ENCODE results near the gene ZMYND8. TPM values are rescaled to one million over a fixed set of nuclear protein-coding genes. Genes with fewer than 3 reads are reported as not detected.
A peak's percentile ranks its signal among the peaks of the same experiment; 100 is the strongest.

Gene ZMYND8
- total RNA-seq, 4 donors from 2014 or later, result 32.2 to 78.9 (median 54.4) TPM

DNA sequence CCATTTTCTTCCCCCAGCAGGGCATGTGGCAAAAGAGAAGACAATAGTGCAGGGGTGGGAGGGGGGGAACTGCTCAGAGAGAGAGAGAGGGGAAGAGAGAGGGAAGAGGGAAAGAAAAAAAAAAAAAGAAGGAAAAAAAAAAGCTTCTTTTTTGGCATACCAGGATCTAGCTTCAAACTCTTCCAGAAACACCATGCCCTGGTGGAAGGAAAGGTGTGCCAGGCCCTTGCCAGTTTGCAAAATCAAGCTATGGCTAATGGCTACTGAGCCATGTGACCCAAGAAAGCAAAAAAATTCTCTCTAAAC, 326 bp downstream of the ZMYND8 start:
- Histone ChIP-seq H3K27ac (peak overlapping the region; percentile 86 to 100 (median 100)), H3K9me3 (no peaks in the 10 kb centered on the region), H3K4me3 (peak overlapping the region in 1 of 2 donors; percentile 40), H3K36me3 (no peaks in the 10 kb centered on the region), H3K4me1 (peaks cover 50 to 100% (median 84%) of the 10 kb centered on the region in 3 donors), H3K27me3 (no peaks in the 10 kb centered on the region)
- TF ChIP-seq POLR2A (IDR thresholded peaks at IDR 0.05) (no peak), CTCF (IDR thresholded peaks at IDR 0.05) (peak in 1 of 4 experiments; percentile 3)
- no peak for ATAC-seq

DNA sequence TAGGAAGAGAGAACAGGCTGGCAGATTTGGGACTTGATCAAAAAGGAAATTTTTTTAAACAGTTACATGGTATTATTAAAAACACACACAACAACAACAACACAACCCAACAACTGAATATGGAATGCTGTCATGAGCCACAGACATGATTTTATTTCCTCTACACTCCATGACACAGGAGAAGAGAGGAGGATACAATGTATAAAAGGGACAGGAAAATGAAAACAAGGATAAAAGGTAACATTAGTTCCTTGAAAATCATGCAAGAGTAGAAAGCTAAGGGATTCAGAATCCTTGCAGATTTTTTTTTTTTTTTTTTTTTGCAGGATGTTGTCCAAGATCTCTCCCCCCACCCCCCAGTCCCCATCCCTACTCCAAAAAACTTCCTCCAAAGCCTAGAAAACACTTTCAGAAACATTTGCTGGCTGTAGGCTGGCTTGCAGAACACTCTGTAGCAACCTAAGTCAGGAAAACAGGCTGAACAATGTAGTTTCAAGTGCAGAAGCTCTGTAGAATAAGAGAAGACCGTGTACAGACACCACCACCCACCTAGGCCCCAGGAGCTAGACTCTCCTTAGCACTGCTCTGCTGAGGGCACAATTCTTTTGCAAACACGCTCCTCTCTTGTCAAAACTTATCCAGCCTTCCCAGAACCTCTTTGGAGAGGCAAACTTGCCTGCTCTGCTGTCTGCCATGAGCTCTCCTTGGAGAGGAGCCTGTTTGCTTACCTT, 845 bp downstream of the ZMYND8 start:
- Histone ChIP-seq H3K4me1 (peaks cover 50 to 100% (median 79%) of the 10 kb centered on the region in 3 donors), H3K27me3 (no peaks in the 10 kb centered on the region), H3K4me3 (peak overlapping the region; percentile 13 to 40), H3K36me3 (no peaks in the 10 kb centered on the region), H3K9me3 (no peaks in the 10 kb centered on the region), H3K27ac (peak overlapping the region; percentile 86 to 100 (median 100))
- no peak for ATAC-seq
- TF ChIP-seq POLR2A (IDR thresholded peaks at IDR 0.05) (peak in 1 of 2 donors; percentile 10), POLR2AphosphoS5 (IDR thresholded peaks at IDR 0.05) (peak; percentile 53), EP300 (IDR thresholded peaks at IDR 0.05) (no peak)
- 0 to 33% methylated on average over 1 to 2 of the region's 2 CpGs for WGBS, 2 donors (ENCODE audit: low coverage in 1 of 2)

DNA sequence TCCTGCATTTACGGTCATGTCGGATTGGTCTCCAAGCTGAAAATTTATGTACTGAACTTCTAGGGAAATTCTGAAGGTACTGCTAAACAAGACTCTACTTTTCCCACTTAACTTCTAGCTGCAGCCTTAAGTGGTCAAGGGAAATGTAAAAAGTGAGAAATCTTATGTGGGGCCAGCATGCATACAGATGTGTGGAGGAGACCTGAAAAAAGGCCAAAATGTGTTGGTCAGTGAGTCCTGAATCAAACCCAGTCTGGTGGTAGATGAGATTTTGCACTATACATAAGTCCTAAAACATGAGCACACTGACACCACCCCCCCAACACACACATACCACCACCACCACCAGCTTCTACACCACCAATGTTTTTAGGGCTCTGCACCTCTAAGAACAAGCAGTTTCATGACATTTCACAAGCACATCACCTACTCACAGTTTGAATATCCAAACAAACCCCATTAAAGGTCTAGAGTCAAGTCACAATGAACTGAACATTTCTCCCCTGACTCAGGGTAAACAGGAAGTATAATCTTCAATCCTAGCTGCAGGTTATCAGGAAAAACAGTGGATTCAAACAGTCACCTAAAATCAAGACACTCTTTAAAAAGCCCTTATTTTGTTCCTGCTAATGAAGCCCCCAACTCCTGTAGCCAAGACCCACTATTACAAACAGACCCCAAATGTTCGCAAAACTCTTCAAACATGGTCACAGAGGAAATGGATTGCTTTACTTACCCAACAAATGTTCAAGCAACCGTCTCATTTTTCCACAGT, 1.6 kb downstream of the ZMYND8 start:
- H3K4me3 ChIP-seq, result peak overlapping the region; percentile 13 to 40
- peaks cover 48 to 100% (median 71%) of the 10 kb centered on the region in 3 donors for H3K4me1 ChIP-seq

GRCh38 chr20:47354464-47354713, 2.1 kb downstream of the ZMYND8 start:
- H3K4me1 ChIP-seq, result peaks cover 48 to 100% (median 66%) of the 10 kb centered on the region in 3 donors
- peak overlapping the region; percentile 86 to 100 (median 100) for H3K27ac ChIP-seq
- no peaks in the 10 kb centered on the region for H3K36me3 ChIP-seq
- WGBS, 2 donors (ENCODE audit: low coverage in 1 of 2), result 6 to 10% methylated on average over 2 of the region's 2 CpGs
- ATAC-seq, result no peak
- H3K4me3 ChIP-seq, result peak overlapping the region in 1 of 2 donors; percentile 40
- H3K27me3 ChIP-seq, result no peaks in the 10 kb centered on the region
- H3K9me3 ChIP-seq, result no peaks in the 10 kb centered on the region
- no peak for TF ChIP-seq POLR2AphosphoS5 (IDR thresholded peaks at IDR 0.05)
- TF ChIP-seq CTCF (IDR thresholded peaks at IDR 0.05), result no peak
- no peak for TF ChIP-seq EP300 (IDR thresholded peaks at IDR 0.05)
- TF ChIP-seq POLR2A (IDR thresholded peaks at IDR 0.05), result no peak

More for the DNA sequence above, 1.6 kb downstream of the ZMYND8 start:
- WGBS, 2 donors (ENCODE audit: low coverage in 1 of 2), result 30 to 38% methylated on average over 4 of the region's 4 CpGs
- ATAC-seq, result no peak
- TF ChIP-seq POLR2A (IDR thresholded peaks at IDR 0.05) (no peak), POLR2AphosphoS5 (IDR thresholded peaks at IDR 0.05) (peak; percentile 63)
- no peaks in the 10 kb centered on the region for H3K36me3 ChIP-seq
- peak overlapping the region; percentile 86 to 100 (median 100) for H3K27ac ChIP-seq
- no peaks in the 10 kb centered on the region for H3K9me3 ChIP-seq
- no peaks in the 10 kb centered on the region for H3K27me3 ChIP-seq

DNA sequence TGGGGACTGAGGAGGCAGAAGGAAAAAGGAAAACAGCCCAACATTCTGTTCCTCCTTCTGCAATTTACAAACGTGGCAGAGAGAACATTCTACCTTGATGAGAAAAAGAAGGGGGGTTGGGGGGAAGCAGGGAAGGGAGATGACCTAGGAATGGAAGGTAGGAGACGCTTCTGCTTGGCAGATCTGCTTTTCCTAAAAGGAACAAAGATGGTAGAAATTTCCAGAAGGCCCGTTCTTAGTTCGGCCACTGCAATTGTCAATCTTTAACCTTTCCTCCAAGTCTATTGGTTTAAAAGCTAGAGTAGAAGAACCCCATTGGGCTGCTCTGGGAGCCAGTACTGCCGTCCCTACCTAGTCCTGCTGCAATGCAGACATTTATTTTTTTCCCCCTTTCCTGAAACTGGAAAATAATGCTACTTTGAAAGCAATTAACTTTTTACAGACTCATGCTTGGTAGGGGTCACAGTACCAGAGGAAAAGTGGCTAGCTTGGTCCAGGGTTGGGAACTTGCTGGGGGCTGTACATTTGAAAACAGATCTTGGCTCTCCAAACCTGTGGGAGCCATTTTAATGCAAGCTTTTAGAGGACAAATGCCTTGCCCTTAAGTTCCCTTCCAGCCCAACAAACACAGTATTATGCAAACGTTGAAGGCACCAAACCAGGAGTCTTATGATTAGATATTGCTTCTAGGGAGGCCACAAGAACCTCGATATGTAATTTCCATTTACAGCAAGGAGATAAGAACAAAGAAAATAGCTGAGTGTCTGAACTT, 2.6 kb downstream of the ZMYND8 start:
- Histone ChIP-seq H3K27me3 (no peaks in the 10 kb centered on the region), H3K4me3 (peak overlapping the region in 1 of 2 donors; percentile 40), H3K36me3 (no peaks in the 10 kb centered on the region), H3K9me3 (no peaks in the 10 kb centered on the region), H3K4me1 (peaks cover 51 to 100% (median 65%) of the 10 kb centered on the region in 3 donors), H3K27ac (peak overlapping the region; percentile 86 to 100 (median 100))
- whole genome bisulfite sequencing, 2 donors (ENCODE audit: low coverage in 1 of 2), result 42 to 73% methylated on average over 3 to 7 of the region's 7 CpGs
- ATAC-seq, result no peak
- TF ChIP-seq EP300 (IDR thresholded peaks at IDR 0.05) (no peak), POLR2AphosphoS5 (IDR thresholded peaks at IDR 0.05) (peak; percentile 17)

DNA sequence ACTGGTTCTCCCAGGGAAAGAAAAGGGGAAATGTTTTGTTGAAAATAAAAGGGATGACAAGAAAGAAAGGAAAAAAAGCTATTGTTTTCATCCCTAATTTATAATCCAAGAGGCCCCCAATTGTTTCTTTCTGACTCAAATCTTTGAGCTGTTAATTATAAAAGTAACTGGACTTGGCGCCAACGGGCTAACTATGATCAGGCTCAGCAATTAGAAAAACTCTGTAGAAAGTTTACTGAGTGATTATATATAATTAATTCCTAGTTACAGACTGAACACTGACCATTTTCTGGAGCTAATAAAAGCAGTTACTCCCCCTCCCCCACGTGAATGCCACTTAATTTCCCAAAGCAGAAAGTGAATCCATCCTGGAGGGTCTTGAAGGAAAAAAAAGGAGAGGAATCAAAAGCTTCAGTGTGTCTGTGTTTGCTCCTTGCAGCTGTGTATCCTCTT, 3.2 kb downstream of the ZMYND8 start:
- peak overlapping the region; percentile 86 to 100 (median 100) for H3K27ac ChIP-seq
- 55 to 56% methylated on average over 3 of the region's 3 CpGs for WGBS, 2 donors (ENCODE audit: low coverage in 1 of 2)
- no peaks in the 10 kb centered on the region for H3K9me3 ChIP-seq
- H3K27me3 ChIP-seq, result no peaks in the 10 kb centered on the region
- no peaks in the 10 kb centered on the region for H3K36me3 ChIP-seq
- TF ChIP-seq CTCF (IDR thresholded peaks at IDR 0.05), result no peak
- TF ChIP-seq POLR2AphosphoS5 (IDR thresholded peaks at IDR 0.05), result no peak
- TF ChIP-seq POLR2A (IDR thresholded peaks at IDR 0.05), result no peak
- no peak for TF ChIP-seq EP300 (IDR thresholded peaks at IDR 0.05)
- H3K4me3 ChIP-seq, result peak overlapping the region in 1 of 2 donors; percentile 40
- H3K4me1 ChIP-seq, result peaks cover 51 to 100% (median 65%) of the 10 kb centered on the region in 3 donors
- ATAC-seq, result no peak
